ENCODE results near the gene SLC25A21.

SLC25A21 gene

DNA sequence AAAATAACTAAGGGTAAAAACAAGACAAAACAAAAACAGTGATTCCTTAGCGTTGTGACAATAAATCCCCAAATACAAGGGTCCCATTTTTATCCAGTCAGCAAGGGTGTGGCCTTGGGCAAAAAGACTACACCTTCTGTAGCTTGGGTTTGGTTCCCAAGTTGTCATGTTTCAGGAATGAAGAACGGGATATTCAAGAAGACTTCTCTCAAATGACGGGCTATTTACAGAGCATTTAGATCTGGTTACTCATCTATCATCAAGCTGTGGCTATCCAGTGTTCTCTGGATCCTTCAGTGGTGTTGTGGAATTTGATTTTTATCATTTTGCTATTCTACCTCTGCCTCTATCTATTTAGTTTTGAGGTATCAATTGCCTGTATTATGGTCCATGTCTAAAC, 219.7 kb downstream of the SLC25A21 start:
- no peaks in the 10 kb centered on the region for H3K36me3 ChIP-seq (ENCODE audit: control insufficient read depth in 1 of 2, insufficient read depth in 2 of 2, low read length in 2 of 2)
- no CpG with 5 or more reads among the region's 3 CpGs for WGBS (ENCODE audit: extremely low coverage, insufficient coverage, insufficient read length)
- no peak overlapping the region for H3K14ac ChIP-seq (ENCODE audit: low read length)
- H3K79me1 ChIP-seq (ENCODE audit: low read length), result no peaks in the 10 kb centered on the region
- H2BK120ac ChIP-seq (ENCODE audit: insufficient read depth, low read length, poor library complexity), result no peak overlapping the region
- DNase-seq, result peak in 1 of 2 donors; percentile 18
- no peak overlapping the region for H3K4ac ChIP-seq (ENCODE audit: low read depth, low read length)
- no peak overlapping the region for H2BK5ac ChIP-seq (ENCODE audit: low read depth, low read length, poor library complexity)
- no peak overlapping the region for H4K8ac ChIP-seq (ENCODE audit: low read depth, low read length)
- no peak overlapping the region for H2AFZ ChIP-seq (ENCODE audit: insufficient read depth, low read length, poor library complexity)
- H3K27me3 ChIP-seq (ENCODE audit: insufficient read depth, low read length), result no peaks in the 10 kb centered on the region
- no peaks in the 10 kb centered on the region for H3K79me2 ChIP-seq (ENCODE audit: control insufficient read depth, insufficient read depth, low read length, poor library complexity)
- no peak overlapping the region for H4K12ac ChIP-seq (ENCODE audit: low read depth, low read length)
- no peak overlapping the region for H3K9ac ChIP-seq (ENCODE audit: low read length)
- no peak overlapping the region for H3K4me2 ChIP-seq (ENCODE audit: low read length)
- no peak overlapping the region for H3K18ac ChIP-seq (ENCODE audit: low read length)
- no peaks in the 10 kb centered on the region for H3K4me1 ChIP-seq (ENCODE audit: control insufficient read depth in 1 of 2, insufficient read depth in 2 of 2, low read length in 2 of 2)
- no peak overlapping the region for H2AK5ac ChIP-seq (ENCODE audit: low read length)
- H3K27ac ChIP-seq (ENCODE audit: low read depth, low read length), result no peak overlapping the region
- H4K91ac ChIP-seq (ENCODE audit: low read depth, low read length), result no peak overlapping the region
- no peaks in the 10 kb centered on the region for H3K9me3 ChIP-seq (ENCODE audit: insufficient read depth, low read depth, low read length)
- H3K23ac ChIP-seq (ENCODE audit: low read length), result no peak overlapping the region
- no peak overlapping the region for H2BK12ac ChIP-seq (ENCODE audit: low read length)
- no peak overlapping the region for H3K4me3 ChIP-seq (ENCODE audit: low read depth, low read length)

DNA sequence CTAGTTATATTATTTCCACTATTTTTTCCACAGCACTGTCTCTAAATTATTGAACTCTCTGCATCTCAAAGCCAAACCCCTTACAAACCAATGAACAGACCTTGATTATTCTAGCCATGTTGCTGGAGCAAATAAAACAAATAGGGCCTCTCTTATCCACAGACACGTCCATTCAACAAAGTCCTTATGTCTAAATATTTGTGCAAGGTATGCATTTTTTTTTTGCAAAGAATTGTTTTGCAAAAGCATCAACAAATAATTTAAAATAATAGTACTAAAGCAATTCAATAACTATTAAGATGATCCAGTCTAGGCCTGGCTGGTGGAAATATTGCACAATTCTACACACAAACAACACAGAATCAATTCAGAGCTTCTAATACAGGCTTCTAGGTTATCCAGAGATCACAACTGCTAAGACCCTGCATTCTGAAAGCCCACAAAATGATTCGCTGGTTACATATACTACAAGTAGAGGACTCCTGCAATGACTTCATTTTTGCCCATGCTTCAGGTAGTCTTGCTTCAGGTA, 221.0 kb downstream of the SLC25A21 start:
- no peak overlapping the region for H3K18ac ChIP-seq (ENCODE audit: low read length)
- H3K36me3 ChIP-seq (ENCODE audit: control insufficient read depth in 1 of 2, insufficient read depth in 2 of 2, low read length in 2 of 2), result no peaks in the 10 kb centered on the region
- no peak overlapping the region for H2BK12ac ChIP-seq (ENCODE audit: low read length)
- no peak overlapping the region for H3K9ac ChIP-seq (ENCODE audit: low read length)
- H4K12ac ChIP-seq (ENCODE audit: low read depth, low read length), result no peak overlapping the region
- H3K27ac ChIP-seq (ENCODE audit: low read depth, low read length), result no peak overlapping the region
- H4K8ac ChIP-seq (ENCODE audit: low read depth, low read length), result no peak overlapping the region
- no peaks in the 10 kb centered on the region for H3K9me3 ChIP-seq (ENCODE audit: insufficient read depth, low read depth, low read length)
- H2BK120ac ChIP-seq (ENCODE audit: insufficient read depth, low read length, poor library complexity), result no peak overlapping the region
- H3K4me2 ChIP-seq (ENCODE audit: low read length), result no peak overlapping the region
- H3K4me1 ChIP-seq (ENCODE audit: control insufficient read depth in 1 of 2, insufficient read depth in 2 of 2, low read length in 2 of 2), result no peaks in the 10 kb centered on the region
- no peak overlapping the region for H4K91ac ChIP-seq (ENCODE audit: low read depth, low read length)
- H2BK5ac ChIP-seq (ENCODE audit: low read depth, low read length, poor library complexity), result no peak overlapping the region
- no peak overlapping the region for H2AFZ ChIP-seq (ENCODE audit: insufficient read depth, low read length, poor library complexity)
- H3K23ac ChIP-seq (ENCODE audit: low read length), result no peak overlapping the region
- no CpG with 5 or more reads among the region's 2 CpGs for WGBS (ENCODE audit: extremely low coverage, insufficient coverage, insufficient read length)
- DNase-seq, result no peak
- H3K4ac ChIP-seq (ENCODE audit: low read depth, low read length), result no peak overlapping the region
- H3K14ac ChIP-seq (ENCODE audit: low read length), result no peak overlapping the region
- H3K79me1 ChIP-seq (ENCODE audit: low read length), result no peaks in the 10 kb centered on the region
- no peak overlapping the region for H2AK5ac ChIP-seq (ENCODE audit: low read length)
- no peaks in the 10 kb centered on the region for H3K27me3 ChIP-seq (ENCODE audit: insufficient read depth, low read length)
- no peaks in the 10 kb centered on the region for H3K79me2 ChIP-seq (ENCODE audit: control insufficient read depth, insufficient read depth, low read length, poor library complexity)
- no peak overlapping the region for H3K4me3 ChIP-seq (ENCODE audit: low read depth, low read length)

DNA sequence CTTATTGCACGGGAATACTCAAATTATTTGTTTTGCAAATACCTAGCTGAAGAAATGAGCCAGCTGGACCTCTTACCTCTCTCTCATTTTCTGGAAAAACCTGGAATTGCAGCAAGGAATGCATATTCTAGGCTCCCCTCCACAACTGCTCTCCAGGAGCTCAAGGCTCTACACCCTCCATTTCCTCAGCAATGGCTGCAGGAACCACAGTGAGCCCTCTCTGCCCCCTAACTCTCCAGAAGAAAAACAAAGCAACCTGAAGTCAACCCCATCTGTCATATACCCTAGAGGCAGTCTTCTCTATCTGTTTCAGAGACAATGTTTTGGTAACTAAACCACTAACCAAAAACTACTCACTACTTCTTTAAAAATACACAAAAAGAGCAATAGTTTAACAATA, 221.6 kb downstream of the SLC25A21 start:
- Histone ChIP-seq H3K27me3 (ENCODE audit: insufficient read depth, low read length) (no peaks in the 10 kb centered on the region), H3K27ac (ENCODE audit: low read depth, low read length) (no peak overlapping the region), H4K8ac (ENCODE audit: low read depth, low read length) (no peak overlapping the region), H3K14ac (ENCODE audit: low read length) (no peak overlapping the region), H4K12ac (ENCODE audit: low read depth, low read length) (no peak overlapping the region), H3K4me3 (ENCODE audit: low read depth, low read length) (no peak overlapping the region), H3K4ac (ENCODE audit: low read depth, low read length) (no peak overlapping the region), H3K9ac (ENCODE audit: low read length) (no peak overlapping the region), H2BK120ac (ENCODE audit: insufficient read depth, low read length, poor library complexity) (no peak overlapping the region), H3K4me2 (ENCODE audit: low read length) (no peak overlapping the region), H2BK12ac (ENCODE audit: low read length) (no peak overlapping the region), H4K91ac (ENCODE audit: low read depth, low read length) (no peak overlapping the region), H3K79me2 (ENCODE audit: control insufficient read depth, insufficient read depth, low read length, poor library complexity) (no peaks in the 10 kb centered on the region), H2AK5ac (ENCODE audit: low read length) (no peak overlapping the region), H2AFZ (ENCODE audit: insufficient read depth, low read length, poor library complexity) (no peak overlapping the region), H2BK5ac (ENCODE audit: low read depth, low read length, poor library complexity) (no peak overlapping the region), H3K4me1 (ENCODE audit: control insufficient read depth in 1 of 2, insufficient read depth in 2 of 2, low read length in 2 of 2) (no peaks in the 10 kb centered on the region), H3K18ac (ENCODE audit: low read length) (no peak overlapping the region), H3K23ac (ENCODE audit: low read length) (no peak overlapping the region), H3K79me1 (ENCODE audit: low read length) (no peaks in the 10 kb centered on the region), H3K9me3 (ENCODE audit: insufficient read depth, low read depth, low read length) (no peaks in the 10 kb centered on the region), H3K36me3 (ENCODE audit: control insufficient read depth in 1 of 2, insufficient read depth in 2 of 2, low read length in 2 of 2) (no peaks in the 10 kb centered on the region)
- WGBS (ENCODE audit: extremely low coverage, insufficient coverage, insufficient read length), result no CpG with 5 or more reads among the region's 1 CpG
- DNase-seq, result no peak

DNA sequence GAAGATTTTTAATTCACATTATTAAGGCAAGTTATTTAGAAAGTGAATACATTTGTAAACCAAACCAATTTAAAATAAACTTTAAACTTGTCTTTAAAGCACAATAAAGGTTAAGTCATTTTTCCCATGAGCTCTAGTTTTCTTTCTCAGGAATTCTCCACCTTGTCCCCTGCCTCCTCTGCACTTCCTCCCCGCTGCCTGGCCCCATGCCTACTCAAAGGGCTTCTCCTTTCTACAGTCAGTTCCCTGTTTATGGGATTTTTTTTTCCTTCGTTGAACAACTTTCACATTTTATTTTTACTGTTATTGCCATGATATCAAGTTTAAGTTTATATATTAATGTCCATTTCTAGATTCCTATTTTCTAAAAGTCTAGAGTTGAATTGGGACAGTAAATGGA, 223.0 kb downstream of the SLC25A21 start:
- Histone ChIP-seq H3K79me1 (ENCODE audit: low read length) (no peaks in the 10 kb centered on the region), H3K4me2 (ENCODE audit: low read length) (no peak overlapping the region), H3K4me3 (ENCODE audit: low read depth, low read length) (no peak overlapping the region), H3K14ac (ENCODE audit: low read length) (no peak overlapping the region), H3K18ac (ENCODE audit: low read length) (no peak overlapping the region), H3K9ac (ENCODE audit: low read length) (no peak overlapping the region), H2AK5ac (ENCODE audit: low read length) (no peak overlapping the region), H2AFZ (ENCODE audit: insufficient read depth, low read length, poor library complexity) (no peak overlapping the region), H3K4ac (ENCODE audit: low read depth, low read length) (no peak overlapping the region), H3K27ac (ENCODE audit: low read depth, low read length) (no peak overlapping the region), H3K4me1 (ENCODE audit: control insufficient read depth in 1 of 2, insufficient read depth in 2 of 2, low read length in 2 of 2) (no peaks in the 10 kb centered on the region), H4K12ac (ENCODE audit: low read depth, low read length) (no peak overlapping the region), H3K23ac (ENCODE audit: low read length) (no peak overlapping the region), H3K9me3 (ENCODE audit: insufficient read depth, low read depth, low read length) (no peaks in the 10 kb centered on the region), H3K36me3 (ENCODE audit: control insufficient read depth in 1 of 2, insufficient read depth in 2 of 2, low read length in 2 of 2) (no peaks in the 10 kb centered on the region), H2BK120ac (ENCODE audit: insufficient read depth, low read length, poor library complexity) (no peak overlapping the region), H4K91ac (ENCODE audit: low read depth, low read length) (no peak overlapping the region), H2BK5ac (ENCODE audit: low read depth, low read length, poor library complexity) (no peak overlapping the region), H3K79me2 (ENCODE audit: control insufficient read depth, insufficient read depth, low read length, poor library complexity) (no peaks in the 10 kb centered on the region), H3K27me3 (ENCODE audit: insufficient read depth, low read length) (no peaks in the 10 kb centered on the region), H4K8ac (ENCODE audit: low read depth, low read length) (no peak overlapping the region), H2BK12ac (ENCODE audit: low read length) (no peak overlapping the region)
- no peak for DNase-seq
- no CpG with 5 or more reads among the region's 2 CpGs for WGBS (ENCODE audit: extremely low coverage, insufficient coverage, insufficient read length)
